Kasumi-1 (cell line): ENCODE data around the gene PCDHGA5.
"Not testable (repeated sequence)": the region's sequence is repeated elsewhere in the genome, so short reads cannot be mapped to it uniquely, and the experiment has no call there.

Experiments used
- DNase-seq, 2 experiments: peaks; one replicate each; lab custom pipeline; 2025; lab: John Stamatoyannopoulos, UW

The PCDHGA5 gene

DNA sequence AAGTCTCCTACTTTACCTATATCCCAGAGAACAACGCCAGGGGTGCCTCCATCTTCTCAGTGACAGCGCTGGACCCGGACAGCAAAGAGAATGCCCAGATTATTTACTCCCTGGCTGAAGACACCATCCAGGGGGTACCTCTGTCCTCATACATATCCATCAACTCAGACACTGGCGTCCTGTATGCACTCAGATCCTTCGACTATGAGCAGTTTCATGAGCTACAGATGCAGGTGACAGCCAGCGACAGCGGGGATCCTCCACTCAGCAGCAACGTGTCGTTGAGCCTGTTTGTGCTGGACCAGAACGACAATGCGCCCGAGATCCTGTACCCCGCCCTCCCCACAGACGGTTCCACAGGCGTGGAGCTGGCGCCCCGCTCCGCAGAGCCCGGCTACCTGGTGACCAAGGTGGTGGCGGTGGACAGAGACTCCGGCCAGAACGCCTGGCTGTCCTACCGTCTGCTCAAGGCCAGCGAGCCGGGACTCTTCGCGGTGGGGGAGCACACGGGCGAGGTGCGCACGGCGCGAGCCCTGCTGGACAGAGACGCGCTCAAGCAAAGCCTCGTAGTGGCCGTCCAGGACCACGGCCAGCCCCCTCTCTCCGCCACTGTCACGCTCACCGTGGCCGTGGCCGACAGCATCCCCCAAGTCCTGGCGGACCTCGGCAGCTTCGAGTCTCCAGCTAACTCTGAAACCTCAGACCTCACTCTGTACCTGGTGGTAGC lies 50.7 kb downstream of the PCDHGA5 start:
- not testable (repeated sequence) for DNase-seq

DNA sequence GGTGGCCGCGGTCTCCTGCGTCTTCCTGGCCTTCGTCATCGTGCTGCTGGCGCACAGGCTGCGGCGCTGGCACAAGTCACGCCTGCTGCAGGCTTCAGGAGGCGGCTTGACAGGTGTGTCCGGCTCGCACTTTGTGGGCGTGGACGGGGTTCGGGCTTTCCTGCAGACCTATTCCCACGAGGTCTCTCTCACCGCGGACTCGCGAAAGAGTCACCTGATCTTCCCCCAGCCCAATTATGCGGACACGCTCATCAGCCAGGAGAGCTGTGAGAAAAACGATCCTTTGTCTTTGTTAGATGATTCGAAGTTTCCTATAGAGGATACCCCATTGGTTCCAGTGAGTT lies 51.3 kb downstream of the PCDHGA5 start:
- DNase-seq, result not testable (repeated sequence)
